ENCODE measurements around the gene LLGL1.

Gene LLGL1

DNA sequence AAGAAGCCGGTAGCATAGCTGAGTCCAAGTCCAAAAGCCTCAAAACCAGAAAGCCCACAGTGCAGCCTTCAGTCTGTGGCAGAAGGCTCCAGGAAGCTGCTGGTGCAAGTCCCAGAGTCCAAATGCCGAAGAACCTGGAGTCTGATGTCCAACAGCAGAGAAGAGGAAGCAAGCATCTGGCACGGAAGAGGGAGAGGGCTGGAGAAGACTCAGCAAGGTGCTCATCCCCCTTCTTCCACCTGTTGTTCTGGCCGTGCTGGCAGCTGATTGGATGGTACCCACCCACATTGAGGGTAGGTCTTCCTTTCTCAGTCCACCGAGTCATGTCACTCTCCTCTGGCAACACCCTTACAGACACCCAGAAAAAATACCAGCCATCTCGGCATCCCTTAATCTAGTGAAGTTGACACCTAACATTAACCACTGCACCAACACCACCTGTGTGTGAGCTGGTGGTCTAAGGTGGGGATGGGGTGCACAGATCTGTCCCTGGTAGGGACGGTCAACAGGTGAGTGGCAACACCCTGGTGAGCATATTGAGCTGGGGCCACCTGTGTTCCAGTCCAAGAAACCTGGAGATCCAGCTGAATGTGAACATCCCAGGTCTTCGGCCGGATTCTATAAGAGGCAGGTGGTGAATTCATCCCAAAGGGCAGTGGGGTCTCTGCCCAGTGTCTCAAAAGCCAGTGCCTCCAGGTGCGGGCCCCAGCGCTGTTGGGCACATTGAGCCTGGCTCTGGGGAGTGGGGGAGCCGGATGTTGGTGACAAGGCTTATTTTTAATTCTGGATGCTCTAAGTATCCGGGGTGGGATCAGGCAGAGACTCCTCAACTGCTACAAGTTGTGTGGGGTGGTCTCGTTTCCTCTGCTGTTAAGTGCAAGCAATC lies 44.9 kb downstream of the LLGL1 start:
- no peak for DNase-seq (ENCODE audit: low read depth in 2 of 2)

DNA sequence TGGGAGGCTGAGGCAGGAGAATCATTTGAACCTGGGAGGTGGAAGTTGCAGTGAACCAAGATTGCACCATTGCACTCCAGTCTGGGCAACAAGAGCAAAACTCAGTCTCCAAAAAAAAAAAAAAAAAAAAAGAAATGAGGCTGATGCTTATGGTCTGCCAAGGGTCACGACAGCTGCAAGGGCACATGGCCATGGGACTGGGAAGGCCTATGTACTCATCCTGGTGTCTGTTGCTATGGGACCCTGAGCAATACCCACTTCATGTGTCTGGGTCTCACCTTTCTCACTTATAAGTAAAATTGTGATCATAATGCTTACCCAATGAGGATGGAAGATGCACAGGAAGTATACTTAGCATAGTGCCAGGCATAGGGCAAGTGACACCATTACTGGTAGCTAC lies 51.6 kb downstream of the LLGL1 start:
- no peak for DNase-seq (ENCODE audit: low read depth in 2 of 2)

DNA sequence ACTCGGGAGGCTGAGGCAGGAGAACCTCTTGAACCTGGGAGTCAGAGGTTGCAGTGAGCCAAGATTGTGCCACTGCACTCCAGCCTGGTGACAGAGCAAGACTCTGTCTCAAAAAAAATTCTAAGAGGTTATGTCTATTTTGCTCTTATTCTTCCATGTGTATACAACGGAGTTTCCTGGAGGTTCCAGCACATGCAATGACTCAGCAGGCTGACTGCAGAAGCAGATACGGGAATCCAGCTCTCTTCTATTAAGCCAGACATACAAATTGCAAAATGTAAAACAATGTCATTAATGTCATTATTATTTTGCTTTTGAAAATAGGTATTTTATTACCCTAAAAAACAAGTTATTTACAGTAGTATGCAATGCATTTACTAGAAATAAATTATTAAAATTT lies 53.4 kb downstream of the LLGL1 start:
- DNase-seq (ENCODE audit: low read depth in 2 of 2), result no peak

DNA sequence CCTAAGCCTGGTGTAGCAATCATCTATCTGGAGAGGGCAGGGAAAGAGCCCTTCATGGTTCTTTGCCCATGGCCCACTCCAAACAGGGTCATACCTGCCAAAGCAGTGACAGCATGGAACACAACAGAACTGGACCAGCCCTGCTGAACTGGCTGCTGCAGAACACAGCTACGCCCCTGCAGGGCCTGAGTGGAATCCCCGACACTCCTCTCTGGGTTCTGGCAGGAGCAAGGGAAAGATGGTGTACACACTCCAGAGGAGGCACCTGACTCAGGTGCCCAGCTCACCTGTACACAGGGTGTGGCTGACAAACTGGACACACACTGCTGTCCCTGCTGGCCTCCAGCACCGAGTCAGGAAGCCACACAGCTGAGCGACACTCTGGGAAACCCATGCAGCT lies 54.8 kb downstream of the LLGL1 start:
- no peak for DNase-seq (ENCODE audit: low read depth in 2 of 2)

DNA sequence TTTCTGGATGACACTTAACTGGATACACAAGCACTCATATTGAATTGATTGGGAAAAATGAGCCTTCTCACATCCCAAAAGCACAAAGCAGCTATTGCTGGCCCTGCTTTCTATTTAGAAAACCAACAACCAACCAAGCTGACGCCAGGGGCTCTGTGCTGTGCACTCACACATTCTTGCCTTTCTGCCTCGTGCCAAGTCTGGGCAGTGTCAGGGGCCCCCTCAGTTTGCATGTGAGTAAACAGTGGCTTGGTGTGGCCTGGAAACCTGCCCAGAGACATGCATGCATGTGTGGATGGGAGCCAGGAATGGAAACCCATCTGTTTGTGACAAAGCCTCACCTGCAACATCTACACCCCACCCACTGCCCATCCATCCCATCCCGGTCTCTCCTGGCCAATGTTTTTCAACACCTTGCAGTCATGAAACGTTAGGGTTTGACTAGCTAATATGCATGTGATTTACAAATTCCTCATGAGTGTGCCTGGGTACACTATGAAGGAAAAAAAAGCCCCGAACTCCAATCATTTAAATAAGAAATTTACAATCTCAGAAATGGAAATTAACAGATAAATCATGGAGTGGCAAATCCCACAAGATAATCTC lies 55.4 kb downstream of the LLGL1 start:
- no peak for DNase-seq (ENCODE audit: low read depth in 2 of 2)

DNA sequence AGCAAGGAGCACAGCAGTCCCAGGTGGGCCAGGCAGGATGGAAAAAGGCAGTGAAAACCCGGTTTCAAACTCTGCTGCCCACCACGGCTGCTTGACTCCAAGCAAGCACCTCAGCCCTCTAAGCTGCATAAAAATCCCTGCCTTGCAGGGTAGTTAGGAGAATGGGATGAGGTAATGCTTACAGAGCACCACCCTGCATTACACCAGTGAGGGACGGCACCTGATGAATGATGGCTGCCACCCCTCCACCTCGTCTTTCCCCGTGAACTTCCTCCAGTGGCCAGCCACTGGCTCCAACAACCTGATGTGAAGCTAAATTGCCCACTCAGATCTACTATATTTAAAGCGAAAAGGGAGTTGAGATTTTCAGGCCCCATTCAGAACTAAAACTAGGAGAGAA lies 56.4 kb downstream of the LLGL1 start:
- DNase-seq (ENCODE audit: low read depth in 2 of 2), result no peak

DNA sequence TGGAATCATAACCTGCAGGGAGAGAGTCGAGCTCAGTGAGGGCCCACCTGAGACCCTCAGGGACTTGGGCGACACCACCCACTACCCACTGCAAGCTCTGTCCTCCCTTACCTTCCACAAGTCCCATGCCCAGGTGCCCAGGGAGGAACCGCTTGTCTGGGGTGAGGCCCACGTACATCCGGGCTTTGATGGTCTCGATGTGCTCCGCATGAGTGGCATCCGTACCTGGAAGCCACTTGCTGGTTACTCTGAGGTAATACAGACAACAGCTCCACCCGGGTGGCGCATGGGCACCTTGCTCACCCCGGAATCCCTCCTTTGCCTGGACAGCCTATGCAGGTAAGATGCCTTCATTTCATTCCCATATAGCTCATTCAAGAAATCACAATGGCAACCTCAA lies 59.9 kb downstream of the LLGL1 start:
- no peak for DNase-seq (ENCODE audit: low read depth in 2 of 2)

DNA sequence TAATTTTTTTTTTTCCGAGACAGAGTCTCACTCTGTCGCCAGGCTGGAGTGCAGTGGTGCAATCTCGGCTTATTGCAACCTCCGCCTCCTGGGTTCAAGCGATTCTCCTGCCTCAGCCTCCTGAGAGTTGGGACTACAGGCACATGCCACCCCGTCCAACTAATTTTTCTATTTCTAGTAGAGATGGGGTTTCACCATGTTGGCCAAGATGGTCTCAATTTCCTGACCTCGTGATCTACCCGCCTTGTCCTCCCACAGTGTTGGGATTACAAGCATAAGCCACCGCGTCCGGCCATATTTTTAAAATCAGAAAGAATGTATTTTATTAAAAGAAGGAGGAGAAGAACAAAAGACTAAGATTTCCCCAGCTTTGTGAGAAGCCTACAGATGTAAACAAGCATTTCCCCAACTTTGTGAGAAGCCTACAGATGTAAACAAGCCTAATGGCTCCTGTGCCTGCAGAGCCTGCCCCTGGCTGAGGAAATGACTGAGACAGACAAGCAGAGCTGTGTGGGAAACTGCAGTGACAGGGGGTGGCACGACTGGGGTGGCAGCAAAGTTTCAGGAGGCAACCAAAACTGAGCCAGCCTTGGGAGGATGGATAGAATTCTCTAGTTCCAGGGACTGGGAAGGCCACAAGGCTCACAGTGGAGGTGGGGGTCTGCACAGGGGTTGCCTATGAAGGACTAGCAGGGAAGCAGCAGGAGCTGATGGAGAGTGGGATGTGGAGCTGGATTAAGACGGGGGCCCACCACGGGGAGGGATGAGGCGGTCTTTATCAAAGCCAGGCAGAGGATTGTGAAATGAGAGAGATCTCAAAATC lies 66.5 kb downstream of the LLGL1 start:
- DNase-seq (ENCODE audit: low read depth in 2 of 2), result no peak
